HG02571 (cell line): ENCODE data around the gene RNU4-1.
"Not testable (repeated sequence)": the region's sequence is repeated elsewhere in the genome, so short reads cannot be mapped to it uniquely, and the experiment has no call there.

Source experiments
- ATAC-seq: cut with Tn5 transposase; IDR thresholded peaks from one replicate; pipeline ENCODE4 v1.9.1; 2021; ENCODE audit warnings: mild to moderate bottlenecking, moderate library complexity; ENCODE audit not compliant: unreplicated experiment

The RNU4-1 gene

GRCh38 chr12:120259418-120260202, 33.4 kb downstream of the RNU4-1 start:
- ATAC-seq, result no peak

- ATAC-seq, result no peak
Observed at GRCh38 chr12:120258323-120258896, 34.6 kb downstream of the RNU4-1 start.

- ATAC-seq, result no peak
Observed at GRCh38 chr12:120257041-120257821, 35.8 kb downstream of the RNU4-1 start.

DNA sequence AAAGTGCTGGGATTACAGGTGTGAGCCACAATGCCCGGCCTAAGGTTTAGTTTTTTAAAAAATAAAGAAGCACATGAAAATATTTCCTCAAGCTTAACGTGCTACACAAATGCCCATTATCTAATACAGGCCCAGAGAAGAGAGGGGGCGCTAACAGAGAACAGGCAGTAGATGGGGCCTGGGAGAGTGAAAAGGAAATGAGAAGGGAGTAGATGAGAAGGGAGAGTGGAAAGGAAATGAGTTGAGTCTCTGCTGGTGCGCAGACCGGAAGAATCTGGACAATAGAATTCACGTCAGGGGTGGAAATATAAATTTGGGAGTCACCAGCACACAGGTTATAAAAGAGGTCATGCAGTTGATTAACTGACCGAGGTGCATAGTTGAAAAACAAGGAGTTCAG, 38.2 kb downstream of the RNU4-1 start:
- no peak for ATAC-seq

GRCh38 chr12:120253313-120253712, 39.7 kb downstream of the RNU4-1 start:
- not testable (repeated sequence) for ATAC-seq

GRCh38 chr12:120252071-120252906, 40.7 kb downstream of the RNU4-1 start:
- ATAC-seq, result no peak

DNA sequence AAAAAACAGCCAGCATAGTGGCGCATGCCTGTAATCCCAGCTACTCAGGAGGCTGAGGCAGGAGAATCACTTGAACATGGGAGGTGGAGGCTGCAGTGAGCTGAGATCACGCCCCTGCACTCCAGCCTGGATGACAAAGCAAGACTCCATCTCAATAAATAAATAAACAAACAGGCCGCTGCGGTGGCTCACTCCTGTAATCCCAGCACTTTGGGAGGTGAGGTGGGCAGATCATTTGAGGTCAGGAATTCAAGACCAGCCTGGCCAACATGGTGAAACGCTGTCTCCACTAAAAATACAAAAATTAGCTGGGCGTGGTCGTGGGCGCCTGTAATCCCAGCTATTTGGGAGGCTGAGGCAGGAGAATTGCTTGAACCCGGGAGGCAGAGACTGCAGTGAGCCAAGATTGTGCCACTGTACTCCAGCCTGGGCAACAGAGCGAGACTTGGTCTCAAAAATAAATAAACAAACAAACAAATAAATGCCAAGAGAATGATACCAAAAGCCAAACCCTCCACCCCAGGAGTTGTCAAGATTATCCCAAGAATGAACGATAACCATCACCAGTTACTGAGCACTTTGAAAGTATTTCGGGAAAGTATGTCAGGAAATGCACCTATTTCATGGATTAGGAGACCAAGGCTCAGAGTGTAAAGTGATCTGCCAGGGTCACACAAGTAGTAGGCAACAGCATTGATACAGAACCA, 41.5 kb downstream of the RNU4-1 start:
- not testable (repeated sequence) for ATAC-seq

DNA sequence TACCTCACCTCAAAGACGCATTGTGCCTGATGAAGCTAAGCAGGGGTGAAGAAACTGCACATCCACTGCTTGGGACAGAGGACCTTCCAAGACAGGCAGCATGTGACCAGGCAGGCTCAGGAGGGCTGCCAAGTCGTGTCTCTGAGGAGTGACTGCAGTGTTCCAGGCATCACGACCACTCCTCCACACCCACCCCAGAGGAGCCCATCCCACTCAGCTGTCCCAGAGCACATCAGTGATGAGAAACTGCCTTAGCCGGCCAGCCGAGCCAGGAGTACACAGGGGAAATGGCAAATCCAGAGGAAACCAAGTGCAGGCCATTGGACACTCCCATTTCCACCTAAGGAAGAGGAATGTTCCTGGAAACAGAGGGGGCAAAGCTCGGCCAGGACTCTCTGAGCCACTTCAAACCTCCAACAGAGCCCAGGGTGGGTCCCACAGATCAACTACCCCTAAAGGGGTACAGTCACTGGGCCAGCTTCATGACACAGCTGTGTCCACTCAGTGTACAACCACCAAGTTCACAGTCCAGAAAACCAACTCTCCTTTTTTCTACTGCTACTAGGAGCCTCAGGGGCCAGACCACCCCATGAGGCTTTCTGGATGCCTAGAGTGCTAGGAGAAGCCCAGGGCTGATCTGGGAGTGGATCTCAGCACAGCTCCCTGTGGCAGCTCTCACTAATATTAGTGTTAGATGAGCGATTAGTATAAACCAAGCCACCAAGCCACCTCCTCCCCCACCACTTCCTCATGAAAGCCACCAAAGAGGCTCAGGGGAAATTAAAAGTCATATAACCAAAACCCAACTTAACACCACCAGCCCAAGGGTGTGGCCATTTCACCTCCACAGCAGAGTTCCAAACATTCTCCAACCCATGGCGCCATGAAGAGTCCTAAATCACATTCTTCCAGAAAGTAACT, 42.9 kb downstream of the RNU4-1 start:
- no peak for ATAC-seq

DNA sequence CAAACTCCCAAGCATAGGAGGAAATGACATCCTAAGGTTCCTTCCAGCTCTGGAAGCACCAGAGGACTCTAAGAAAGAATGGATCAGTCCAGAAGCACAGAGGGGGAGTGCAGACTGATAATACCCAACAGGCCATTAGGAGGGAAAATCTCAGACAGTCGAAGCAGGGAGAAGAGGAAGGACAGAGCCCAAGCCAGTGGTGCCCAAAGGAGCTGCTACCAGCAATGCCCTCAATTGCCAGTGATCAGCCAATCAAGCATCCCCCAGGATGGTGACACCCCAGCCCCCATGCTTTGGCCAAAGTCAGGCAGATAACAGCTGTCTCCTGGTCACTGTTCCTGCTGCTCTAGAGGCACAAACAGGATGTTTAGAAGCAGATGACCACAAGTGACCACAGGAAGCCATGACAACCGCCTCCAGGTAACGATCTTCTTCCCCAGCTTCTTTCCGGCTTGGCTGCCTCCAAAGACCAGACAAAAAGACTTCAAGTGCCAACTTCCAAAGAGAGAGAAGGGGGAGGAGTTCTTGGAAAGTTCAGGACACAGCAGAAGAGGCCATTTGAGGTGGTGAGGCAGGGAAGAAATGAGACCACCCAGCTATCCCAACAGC, 43.7 kb downstream of the RNU4-1 start:
- no peak for ATAC-seq

DNA sequence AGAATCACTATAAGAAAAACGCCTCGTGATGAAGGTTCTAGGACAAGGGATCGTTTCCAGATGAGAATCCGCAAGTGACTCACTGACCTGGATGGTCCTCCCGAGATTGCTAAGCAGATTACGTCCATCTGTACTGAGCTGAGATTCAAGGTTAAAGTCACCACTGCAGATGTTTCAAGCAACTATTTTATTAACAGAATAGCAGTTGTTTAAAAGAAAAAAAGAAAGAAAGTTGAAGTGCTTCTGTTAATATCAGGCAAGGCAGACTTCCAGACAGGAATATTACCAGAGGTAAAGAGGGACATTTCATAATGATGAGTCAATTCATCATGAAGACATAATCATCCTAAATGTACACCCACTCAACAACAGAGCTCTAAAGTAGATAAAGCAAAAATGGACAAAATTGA, 45.4 kb downstream of the RNU4-1 start:
- ATAC-seq, result no peak

- ATAC-seq, result no peak
Observed at GRCh38 chr12:120247183-120247582, 45.9 kb downstream of the RNU4-1 start.

GRCh38 chr12:120246705-120247104, 46.3 kb downstream of the RNU4-1 start:
- ATAC-seq, result not testable (repeated sequence)
